RWPE2 (cell line): Measurements from ENCODE around the gene GNB1L.

Source experiments
- ATAC-seq: fragments of 200-7000 bp; cut with Tn5 transposase; 3 replicates; pipeline ENCODE4 v1.9.1; 2021; ENCODE audit warnings: low read depth
- DNase-seq: peaks from one replicate; pipeline ENCODE4 v3.0.0-alpha.2; 2020; ENCODE audit warnings: low spot score
- H3K27ac ChIP-seq: fragments of 450-650 bp; 2 replicates; pipeline ENCODE4 v1.5.1; 2017; ENCODE audit warnings: mild to moderate bottlenecking; ENCODE audit not compliant: poor library complexity, severe bottlenecking
- H3K27me3 ChIP-seq: fragments of 250-450 bp; sonication (Bioruptor Pico); 2 replicates; pipeline ENCODE4 v1.5.1; 2021; ENCODE audit warnings: mild to moderate bottlenecking, moderate library complexity; ENCODE audit not compliant: insufficient read depth, poor library complexity, severe bottlenecking
- H3K36me3 ChIP-seq: fragments of 250-450 bp; sonication (Bioruptor Pico); 2 replicates; pipeline ENCODE4 v1.5.1; 2020; ENCODE audit warnings: low read depth, mild to moderate bottlenecking, moderate library complexity
- H3K4me1 ChIP-seq: fragments of 250-450 bp; sonication (Bioruptor Pico); 2 replicates; pipeline ENCODE4 v1.5.1; 2021; ENCODE audit warnings: mild to moderate bottlenecking, moderate library complexity; ENCODE audit not compliant: insufficient read depth, poor library complexity, severe bottlenecking
- H3K4me3 ChIP-seq: fragments of 250-450 bp; sonication (Bioruptor Pico); 2 replicates; pipeline ENCODE4 v1.5.1; 2021; ENCODE audit warnings: mild to moderate bottlenecking, moderate library complexity; ENCODE audit not compliant: severe bottlenecking
- H3K9me3 ChIP-seq: fragments of 250-450 bp; sonication (Bioruptor Pico); 2 replicates; pipeline ENCODE4 v1.5.1; 2021; ENCODE audit warnings: mild to moderate bottlenecking, moderate library complexity; ENCODE audit not compliant: severe bottlenecking
- TF ChIP-seq, protein P1 (sequence below): fragments of 450-650 bp; IDR thresholded peaks from one replicate; pipeline ENCODE4 v1.5.1; 2017; ENCODE audit warnings: mild to moderate bottlenecking, moderate library complexity; ENCODE audit not compliant: poor library complexity, severe bottlenecking

The GNB1L gene

GRCh38 chr22:19843857-19844376, 10.8 kb downstream of the GNB1L start:
- Histone ChIP-seq H3K27ac (peak overlapping the region; percentile 47), H3K4me3 (no peak overlapping the region)

GRCh38 chr22:19843107-19843856, 11.4 kb downstream of the GNB1L start:
- Histone ChIP-seq H3K36me3 (no peaks in the 10 kb centered on the region; the same call in none of the 2 replicates), H3K9me3 (no peaks in the 10 kb centered on the region), H3K27ac (peak overlapping the region; percentile 47), H3K27me3 (no peaks in the 10 kb centered on the region), H3K4me3 (no peak overlapping the region), H3K4me1 (peaks cover 22% of the 10 kb centered on the region)
- DNase-seq (no peak), ATAC-seq (0 out of 3 replicates have a peak, but pooled peaks have one; percentile 16)
- TF ChIP-seq, protein P1, sequence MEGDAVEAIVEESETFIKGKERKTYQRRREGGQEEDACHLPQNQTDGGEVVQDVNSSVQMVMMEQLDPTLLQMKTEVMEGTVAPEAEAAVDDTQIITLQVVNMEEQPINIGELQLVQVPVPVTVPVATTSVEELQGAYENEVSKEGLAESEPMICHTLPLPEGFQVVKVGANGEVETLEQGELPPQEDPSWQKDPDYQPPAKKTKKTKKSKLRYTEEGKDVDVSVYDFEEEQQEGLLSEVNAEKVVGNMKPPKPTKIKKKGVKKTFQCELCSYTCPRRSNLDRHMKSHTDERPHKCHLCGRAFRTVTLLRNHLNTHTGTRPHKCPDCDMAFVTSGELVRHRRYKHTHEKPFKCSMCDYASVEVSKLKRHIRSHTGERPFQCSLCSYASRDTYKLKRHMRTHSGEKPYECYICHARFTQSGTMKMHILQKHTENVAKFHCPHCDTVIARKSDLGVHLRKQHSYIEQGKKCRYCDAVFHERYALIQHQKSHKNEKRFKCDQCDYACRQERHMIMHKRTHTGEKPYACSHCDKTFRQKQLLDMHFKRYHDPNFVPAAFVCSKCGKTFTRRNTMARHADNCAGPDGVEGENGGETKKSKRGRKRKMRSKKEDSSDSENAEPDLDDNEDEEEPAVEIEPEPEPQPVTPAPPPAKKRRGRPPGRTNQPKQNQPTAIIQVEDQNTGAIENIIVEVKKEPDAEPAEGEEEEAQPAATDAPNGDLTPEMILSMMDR: no peak

More at GRCh38 chr22:19843857-19844376, 10.8 kb downstream of the GNB1L start:
- DNase-seq (no peak), ATAC-seq (no peak; the same call in 2 of the 3 replicates)
- TF ChIP-seq, protein P1: no peak
- H3K9me3 ChIP-seq: no peaks in the 10 kb centered on the region
- peaks cover 29% of the 10 kb centered on the region for H3K4me1 ChIP-seq
- no peaks in the 10 kb centered on the region for H3K27me3 ChIP-seq
- no peaks in the 10 kb centered on the region; the same call in none of the 2 replicates for H3K36me3 ChIP-seq

GRCh38 chr22:19842393-19843106, 12.1 kb downstream of the GNB1L start:
- DNase-seq: no peak
- Histone ChIP-seq H3K4me1 (peaks cover 18% of the 10 kb centered on the region), H3K4me3 (no peak overlapping the region), H3K27ac (no peak overlapping the region), H3K9me3 (no peaks in the 10 kb centered on the region), H3K36me3 (no peaks in the 10 kb centered on the region; the same call in none of the 2 replicates), H3K27me3 (no peaks in the 10 kb centered on the region)
- ATAC-seq: no peak
- TF ChIP-seq, protein P1: no peak

- no peaks in the 10 kb centered on the region for H3K9me3 ChIP-seq
- ATAC-seq: no peak
- no peaks in the 10 kb centered on the region for H3K27me3 ChIP-seq
- H3K36me3 ChIP-seq: no peaks in the 10 kb centered on the region; the same call in 1 of the 2 replicates
- H3K4me3 ChIP-seq: no peak overlapping the region
- H3K4me1 ChIP-seq: peaks cover 18% of the 10 kb centered on the region
- no peak overlapping the region for H3K27ac ChIP-seq
- TF ChIP-seq, protein P1: no peak
- DNase-seq: no peak
Observed at GRCh38 chr22:19841641-19842392, 12.9 kb downstream of the GNB1L start.
